HG03135 (cell line): Measurements from ENCODE around the gene RTP2.

Source experiments
- ATAC-seq: cut with Tn5 transposase; IDR thresholded peaks from one replicate; pipeline ENCODE4 v1.9.1; 2021; ENCODE audit warnings: mild to moderate bottlenecking, moderate library complexity; ENCODE audit not compliant: unreplicated experiment

Gene RTP2

DNA sequence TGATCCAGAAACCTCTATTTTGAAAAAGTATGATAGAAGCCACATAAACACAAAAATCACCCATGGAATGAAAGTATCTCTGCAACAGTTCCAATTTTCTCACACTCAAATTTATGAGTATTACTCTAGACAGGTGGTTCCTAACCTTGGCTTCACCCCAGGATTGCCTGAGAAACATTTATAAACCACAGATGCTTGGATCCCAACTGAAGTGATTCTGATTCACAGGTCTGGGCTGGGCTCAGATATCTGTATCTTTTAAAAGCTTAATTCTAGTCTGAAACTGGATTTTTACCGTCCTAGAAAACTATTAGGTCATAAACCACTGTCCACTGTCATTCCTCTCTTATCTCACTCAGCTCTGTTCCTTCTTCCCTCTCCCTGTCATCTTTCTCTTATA lies 24.8 kb downstream of the RTP2 start:
- ATAC-seq, result no peak

DNA sequence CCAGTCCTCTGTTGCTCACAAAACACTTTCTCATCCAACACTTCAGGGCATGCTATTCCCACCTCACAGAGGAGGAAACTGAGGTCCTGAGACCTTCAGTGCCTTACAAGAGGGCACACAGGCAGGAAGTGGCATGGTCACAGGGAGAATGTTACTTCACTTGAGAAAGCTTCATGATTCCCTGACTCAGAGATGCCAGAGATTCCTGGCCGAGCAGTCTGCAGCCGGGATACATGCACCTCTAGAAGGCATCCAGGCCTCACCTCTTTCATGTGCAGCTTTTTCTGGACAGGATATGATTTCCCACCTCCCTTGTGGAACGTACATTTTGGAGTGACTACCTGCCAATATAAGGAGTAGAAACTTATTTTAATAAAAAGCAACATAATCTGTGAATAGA lies 29.3 kb downstream of the RTP2 start:
- ATAC-seq, result no peak

DNA sequence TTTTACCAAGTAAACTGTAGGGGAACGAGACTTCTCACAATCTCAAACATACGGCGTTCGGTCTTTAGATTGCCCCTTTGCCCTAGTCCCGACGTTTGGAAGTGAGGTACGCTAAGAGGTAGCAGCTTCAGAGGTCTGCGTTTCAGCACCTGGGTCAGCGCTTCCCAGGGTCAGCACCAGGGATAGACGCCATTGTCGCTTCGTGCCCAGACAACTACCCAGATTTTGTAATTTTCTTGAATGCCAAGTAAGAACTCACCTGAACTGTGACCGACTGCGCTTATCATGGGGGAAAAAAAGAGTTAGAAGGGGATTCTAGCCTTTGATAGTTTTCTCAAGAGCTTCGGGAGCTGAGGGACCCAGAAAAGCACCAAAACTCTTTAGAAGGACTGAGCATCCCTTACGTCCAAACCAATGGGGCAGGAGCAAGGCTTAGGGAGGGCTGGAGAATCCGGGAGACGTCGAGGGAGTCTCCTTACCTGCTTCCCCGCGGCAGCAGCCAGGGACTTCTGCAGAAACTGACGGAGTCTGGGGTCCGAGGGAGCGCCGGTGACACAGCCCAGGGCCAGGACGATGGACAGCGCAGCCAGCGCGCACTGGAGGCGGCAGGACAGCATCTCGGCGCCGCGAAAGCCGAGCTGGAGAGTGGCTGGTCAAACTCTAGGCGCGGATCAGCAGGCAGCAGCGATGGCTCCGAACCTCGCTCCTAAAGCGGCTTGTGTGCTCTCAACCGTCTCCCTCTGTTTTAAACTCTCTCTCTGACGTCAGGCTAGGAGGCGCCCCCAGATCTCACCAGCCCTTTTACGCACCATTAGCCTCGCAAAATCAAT lies 32.5 kb downstream of the RTP2 start, which contains the start of gene SST:
Gene SST, minus strand, starts transcription at position 720 of the 830 bp plus-strand sequence. Its CDS starts 103 bp downstream, at position 617.
- no peak for ATAC-seq

DNA sequence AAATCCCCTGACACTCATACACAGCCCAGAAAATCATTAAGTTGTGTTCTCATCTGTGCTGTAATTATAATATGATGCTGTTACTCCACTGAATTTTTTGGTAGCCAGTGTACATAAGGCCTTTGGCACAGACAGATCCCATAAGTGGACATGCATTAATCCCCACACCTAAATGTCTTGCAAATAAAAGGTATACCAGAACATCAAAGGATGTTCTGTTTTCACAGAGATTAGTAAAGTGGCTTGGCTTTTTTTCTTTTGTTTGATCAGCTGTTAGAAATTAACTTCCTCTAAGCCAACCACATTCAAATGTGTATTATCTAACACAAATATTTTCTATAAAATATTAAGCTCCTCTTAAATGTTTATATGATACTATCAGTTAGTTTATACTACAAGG lies 34.8 kb downstream of the RTP2 start:
- no peak for ATAC-seq

DNA sequence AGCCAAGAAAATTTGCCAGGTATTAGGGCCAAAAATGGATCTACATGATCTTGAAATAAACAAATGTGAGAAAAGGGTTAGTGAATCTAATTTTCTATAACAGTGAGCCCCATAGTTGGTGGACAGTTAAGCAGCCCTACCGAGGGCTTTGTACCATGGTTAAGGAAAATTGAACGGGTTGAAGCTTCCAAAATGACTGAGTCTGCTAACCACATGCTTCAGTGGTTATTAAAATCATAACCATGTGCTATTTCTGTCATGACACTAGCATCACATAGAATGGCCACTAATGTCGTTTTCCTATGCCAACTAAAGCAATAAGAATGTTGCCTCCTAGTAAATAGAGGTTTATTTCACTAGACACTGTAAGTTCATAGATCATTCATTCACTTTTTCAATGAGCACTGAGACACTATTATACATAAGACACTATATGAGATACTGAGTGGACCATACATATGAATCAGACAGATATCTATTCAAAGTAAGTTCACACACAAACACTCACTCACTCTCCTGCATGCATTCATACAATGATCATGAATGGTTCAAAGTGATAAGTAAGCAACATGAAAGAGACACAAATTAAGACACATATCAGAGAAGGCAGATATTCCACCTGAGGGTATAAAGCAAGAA lies 36.5 kb downstream of the RTP2 start:
- no peak for ATAC-seq

DNA sequence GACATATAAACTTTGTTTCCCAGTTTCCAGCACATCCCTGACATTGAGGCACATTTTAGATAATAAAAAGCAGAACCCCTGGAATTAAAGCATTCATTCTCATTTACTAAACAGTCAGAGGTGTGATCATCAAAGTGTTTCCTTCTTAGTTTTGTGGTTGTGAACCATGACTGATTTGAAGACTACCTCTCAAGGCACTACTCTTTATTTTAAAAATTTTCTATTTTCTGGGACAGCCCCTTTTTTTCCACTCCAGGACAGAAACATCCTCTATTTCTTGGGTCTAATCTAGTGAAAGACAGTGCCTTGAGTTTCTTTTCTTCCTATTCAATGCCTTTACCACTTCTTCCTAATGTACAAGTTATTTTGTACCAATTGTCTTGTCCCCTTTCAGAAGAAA lies 37.3 kb downstream of the RTP2 start:
- no peak for ATAC-seq

DNA sequence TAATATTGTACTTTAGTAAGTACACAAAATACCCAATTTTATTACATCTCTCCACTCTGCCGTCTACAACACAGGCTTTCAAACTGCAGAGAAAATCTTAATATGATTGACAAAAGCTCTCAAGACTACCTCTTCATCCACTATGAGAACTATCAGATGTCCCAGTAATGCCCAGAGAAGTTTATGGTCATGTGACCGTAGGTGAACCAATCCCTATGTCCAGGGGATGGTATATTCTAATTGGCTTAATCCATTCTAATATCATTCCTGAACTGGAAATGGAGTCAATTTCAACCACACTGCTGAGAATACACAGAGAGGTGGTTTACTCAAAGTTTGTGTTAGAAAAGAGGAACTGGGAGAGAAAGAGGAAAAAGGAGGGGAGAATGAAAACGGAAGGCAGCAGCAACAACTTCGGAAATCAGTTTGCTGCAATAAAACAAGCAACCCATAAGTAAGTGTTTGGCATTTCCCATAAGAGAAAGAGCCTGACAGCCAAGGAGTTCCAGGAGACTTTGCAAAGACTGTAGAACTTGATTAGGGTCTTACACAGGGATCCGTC lies 39.4 kb downstream of the RTP2 start:
- ATAC-seq, result no peak

DNA sequence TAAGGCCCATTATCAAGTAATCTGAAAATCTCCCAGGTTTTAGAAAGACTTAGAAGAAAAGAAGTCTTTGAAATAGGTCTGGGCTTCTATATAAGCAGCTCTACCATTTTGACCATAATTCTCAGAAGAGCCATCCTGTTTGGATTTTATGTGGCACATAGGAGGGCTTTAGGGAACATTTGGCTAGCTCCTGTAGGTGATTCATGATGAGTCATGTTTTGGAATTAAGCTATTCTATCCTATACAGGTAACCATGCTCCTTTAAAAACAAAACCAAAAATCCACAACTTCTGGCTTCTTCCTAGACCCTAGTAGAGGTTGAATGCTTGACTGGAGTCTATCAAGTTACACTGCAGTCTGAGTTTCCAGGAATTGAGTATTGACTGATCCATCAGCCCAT lies 41.1 kb downstream of the RTP2 start:
- ATAC-seq, result no peak

DNA sequence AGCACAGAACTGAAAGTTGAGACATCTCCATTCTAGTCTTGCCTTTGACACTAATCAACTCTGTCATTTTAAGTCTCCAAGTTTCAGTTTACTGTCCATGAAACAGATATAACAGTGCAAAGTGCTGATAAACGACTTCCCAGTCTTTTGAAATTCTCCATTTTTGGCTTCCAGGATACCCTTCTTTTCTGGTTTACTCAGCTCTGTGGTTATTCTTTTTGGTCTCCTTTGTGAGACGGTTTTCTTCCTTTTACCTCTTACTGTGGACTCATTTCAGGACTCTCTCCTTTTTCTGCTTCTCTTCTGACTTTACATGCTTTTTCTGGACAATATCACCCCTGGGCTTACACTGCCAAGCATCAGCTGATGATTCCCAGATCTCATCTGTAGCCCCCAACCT lies 51.1 kb downstream of the RTP2 start:
- no peak for ATAC-seq
